Measurements from ENCODE around the gene SERAC1. TPM values are rescaled to one million over a fixed set of nuclear protein-coding genes. Genes with fewer than 3 reads are reported as not detected.
"Not testable (repeated sequence)": the region's sequence is repeated elsewhere in the genome, so short reads cannot be mapped to it uniquely, and the experiment has no call there.

SERAC1 gene
- total RNA-seq, 1 donor from 2014 or later = 9.4 TPM

DNA sequence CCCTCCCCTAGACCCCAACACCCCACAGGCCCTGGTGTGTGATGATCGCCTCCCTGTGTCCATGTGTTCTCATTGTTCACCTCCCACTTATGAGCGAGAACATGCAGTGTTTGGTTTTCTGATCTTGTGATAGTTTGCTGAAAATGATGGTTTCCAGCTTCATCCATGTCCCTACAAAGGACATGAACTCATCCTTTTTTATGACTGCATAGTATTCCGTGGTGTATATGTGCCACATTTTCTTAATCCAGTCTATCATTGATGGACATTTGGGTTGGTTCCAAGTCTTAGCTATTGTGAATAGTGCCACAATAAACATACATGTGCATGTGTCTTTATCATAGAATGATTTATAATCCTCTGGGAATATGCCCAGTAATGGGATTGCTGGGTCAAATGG is 9.7 kb upstream of the SERAC1 start:
- DNase-seq (ENCODE audit: low spot score); ATAC-seq; intact Hi-C loops (cut with DNase I): not testable (repeated sequence)

DNA sequence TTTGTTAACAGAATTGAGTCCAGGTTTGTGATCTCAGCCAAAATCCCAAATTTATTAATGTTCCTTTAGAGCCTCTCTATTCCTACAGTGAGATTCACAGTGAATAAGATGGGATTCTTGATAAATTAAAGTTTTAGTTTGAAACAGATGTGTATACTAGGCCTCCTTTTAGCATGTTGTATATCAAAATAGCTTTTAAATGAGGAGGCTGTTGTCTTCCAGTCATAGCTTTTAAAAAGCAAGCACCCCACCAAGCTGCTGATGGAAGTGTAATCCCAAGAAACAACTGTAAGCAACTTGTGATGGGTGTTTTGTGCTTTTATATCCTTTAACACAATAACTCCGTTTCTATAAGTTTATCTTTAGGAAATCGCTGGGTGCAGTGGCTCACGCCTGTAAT is 7.0 kb upstream of the SERAC1 start:
- intact Hi-C loops (cut with DNase I) = no loop called here
- DNase-seq (ENCODE audit: low spot score) = no peak
- ATAC-seq = no peak

DNA sequence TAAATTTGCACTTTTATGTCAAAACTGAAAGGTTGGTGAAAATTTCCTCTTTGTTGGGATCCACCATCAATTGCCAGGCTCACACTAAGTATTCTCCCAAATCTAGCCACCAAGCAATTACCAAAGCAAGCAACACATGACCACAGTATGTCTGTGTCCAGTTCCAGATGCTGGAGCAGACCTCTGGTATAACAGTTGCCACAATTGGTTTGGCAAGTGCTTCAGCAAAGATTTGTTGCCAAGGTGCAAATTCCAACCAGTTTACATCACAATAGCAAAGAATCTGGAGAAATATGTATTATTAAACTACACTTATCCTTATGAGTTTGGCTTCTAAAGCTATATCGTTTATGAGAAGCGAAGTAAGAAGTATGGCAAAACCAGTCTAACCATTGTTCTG is 6.5 kb upstream of the SERAC1 start:
- intact Hi-C loops (cut with DNase I) = no loop called here
- ATAC-seq (peak; percentile 68), DNase-seq (ENCODE audit: low spot score) (no peak)

DNA sequence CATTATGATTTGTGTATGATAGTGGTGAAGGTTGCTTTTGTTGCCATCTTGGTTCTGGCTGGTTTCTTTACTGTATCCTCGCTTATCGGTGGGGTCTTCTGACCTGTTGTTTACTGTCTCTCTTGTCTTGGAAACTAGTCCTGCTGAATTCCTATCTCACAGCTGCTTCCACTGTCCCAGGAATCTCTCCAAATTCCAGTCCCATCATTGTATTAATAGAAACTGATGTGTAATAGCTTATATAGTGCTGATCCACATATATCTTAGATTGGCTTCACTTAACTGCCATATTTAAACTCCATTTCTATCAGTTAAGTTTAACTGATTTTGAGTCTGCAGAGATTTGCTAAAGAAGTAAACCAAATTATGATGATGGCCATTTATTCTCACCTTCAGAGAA is 6.0 kb upstream of the SERAC1 start:
- DNase-seq (ENCODE audit: low spot score) (no peak), ATAC-seq (no peak)
- intact Hi-C loops (cut with DNase I) = no loop called here

DNA sequence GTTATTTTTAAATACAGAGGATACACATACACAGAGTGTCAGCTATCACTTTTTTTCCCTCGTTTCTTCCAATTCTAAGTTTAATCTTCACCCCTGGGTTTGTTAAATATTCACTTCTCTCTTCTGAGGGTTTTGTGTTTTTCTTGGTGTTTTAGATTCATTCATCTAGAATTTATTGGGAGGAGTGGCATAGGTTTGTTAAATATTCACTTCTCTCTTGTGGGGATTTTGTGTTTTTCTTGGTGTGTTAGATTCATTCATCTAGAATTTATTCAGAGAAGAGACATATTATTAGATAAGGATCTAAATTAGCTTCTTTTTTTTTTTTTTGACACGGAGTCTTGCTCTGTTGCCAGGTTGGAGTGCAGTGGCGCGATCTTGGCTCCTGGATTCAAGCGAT is 3.9 kb upstream of the SERAC1 start:
- ATAC-seq (no peak), DNase-seq (ENCODE audit: low spot score) (no peak)
- intact Hi-C loops (cut with DNase I) = no loop called here

DNA sequence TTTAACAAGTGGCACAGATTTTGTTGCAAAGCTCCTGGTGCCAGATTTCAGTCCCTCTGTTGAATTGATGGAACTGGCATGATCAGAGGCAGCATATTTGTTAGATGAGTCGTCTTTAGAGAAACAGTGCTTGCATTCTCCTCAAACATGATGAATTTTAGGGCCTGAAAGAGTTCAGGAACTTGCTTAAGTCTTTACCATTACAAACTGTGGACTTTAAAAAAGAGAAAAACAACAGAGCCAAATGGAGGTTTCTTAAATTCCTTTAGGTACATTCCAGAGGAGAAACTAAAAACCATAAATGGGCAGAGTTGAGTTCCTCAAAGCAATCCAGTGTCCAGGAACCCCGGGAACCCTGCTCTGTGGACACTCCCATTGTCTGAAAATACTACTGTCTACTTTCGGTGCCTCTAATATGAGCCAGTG is 2.6 kb upstream of the SERAC1 start:
- DNase-seq (ENCODE audit: low spot score) (no peak), ATAC-seq (no peak)
- intact Hi-C loops (cut with DNase I) = no loop called here

DNA sequence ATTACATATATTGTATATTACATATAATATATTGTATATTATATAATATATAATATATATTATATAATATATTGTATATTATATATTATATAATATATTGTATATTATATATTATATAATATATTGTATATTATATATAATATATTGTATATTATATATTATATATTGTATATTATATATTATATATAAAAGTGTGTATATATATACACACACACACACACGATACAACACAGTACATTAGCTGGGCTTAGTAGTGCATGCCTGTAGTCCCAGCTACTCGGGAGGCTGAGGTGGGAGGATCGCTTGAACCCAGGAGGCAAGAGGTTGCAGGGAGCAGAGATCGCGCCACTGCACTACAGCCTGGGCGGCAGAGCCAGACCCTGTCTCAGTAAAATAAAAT is 1.6 kb upstream of the SERAC1 start:
- DNase-seq (ENCODE audit: low spot score); ATAC-seq; intact Hi-C loops (cut with DNase I): not testable (repeated sequence)

DNA sequence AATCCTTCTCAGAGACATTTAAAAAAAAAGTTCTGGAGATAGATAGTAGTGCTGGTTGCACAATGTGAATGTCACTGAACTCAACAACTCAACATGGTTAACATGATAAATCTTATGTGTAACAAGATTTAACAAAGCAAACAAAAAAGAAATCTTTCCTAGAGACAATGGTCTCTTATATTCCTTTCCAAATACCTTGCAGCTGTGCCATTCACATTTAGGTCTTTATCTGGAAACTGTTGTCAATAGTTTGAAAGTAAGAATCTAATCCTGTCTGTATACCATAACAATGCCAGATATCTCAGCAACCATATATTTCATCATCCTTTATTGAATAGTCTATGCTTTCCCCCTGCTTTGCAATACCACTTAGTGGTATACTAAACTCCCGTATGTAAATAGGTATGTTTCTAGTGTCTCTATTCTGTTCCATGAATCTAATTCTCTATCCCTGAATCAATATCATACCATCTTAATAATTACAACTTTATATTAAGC is 2.1 kb downstream of the SERAC1 start:
- ATAC-seq = no peak
- no peak for DNase-seq (ENCODE audit: low spot score)
- intact Hi-C loops (cut with DNase I) = no loop called here

DNA sequence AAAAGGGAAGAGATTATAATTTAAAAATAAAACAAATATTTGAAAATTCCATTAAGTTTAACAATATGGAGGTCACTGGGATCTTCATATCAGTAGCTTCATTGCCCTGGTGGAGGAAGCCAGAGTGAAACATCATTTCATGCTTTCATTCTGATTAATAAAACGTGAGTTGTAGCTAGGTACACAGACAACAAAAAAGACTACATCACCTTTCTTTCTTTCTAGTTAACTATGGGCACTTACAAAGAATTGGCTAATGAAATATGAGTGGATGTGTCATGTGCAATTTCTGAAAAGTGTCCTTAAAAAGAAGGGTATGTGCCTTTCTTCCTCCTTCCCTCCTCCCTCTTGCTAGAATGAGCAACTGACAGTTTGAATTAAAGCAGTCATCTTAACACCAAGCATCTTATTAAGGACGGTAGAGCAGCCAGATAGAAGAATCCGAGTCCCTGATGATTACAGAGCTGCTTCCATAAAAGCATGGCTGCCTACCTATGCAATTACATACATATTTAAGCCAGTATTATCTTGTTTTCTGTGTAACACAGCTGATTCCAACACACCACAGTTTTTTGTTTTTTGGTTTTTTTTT is 3.4 kb downstream of the SERAC1 start:
- intact Hi-C loops (cut with DNase I) = no loop called here
- DNase-seq (ENCODE audit: low spot score) = no peak
- ATAC-seq = no peak

DNA sequence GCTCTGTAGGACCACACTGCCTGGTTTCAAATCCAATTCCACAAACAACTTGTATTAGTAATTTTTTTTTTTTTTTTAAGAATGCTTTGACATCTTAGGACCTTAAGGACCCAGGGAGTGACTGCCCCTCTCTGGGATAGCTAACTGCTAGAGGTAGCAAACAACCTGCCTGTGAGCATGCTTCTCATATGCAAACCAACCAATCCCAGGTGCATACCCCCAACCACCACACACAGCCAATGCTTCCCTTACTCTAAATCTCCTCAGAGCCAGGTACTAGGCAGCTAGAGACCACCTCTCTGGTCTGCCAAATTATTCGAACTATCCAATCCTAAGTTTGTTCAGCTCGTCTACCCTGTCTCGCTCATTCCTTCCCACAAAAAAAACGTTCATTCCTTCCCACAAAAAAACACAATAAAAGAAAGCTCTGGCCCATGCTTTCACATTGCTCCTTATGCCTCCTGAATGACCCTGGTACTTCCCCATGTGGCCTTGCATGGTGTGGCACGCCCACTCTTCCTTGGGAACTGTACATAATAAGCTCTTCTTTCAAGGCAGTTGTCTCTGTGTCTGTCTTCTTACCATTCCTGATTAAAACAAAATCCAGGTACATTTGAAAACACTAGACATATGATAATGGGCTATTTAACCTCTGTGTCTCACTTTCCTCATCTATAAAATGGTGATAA is 6.4 kb downstream of the SERAC1 start:
- DNase-seq (ENCODE audit: low spot score) = no peak
- intact Hi-C loops (cut with DNase I) = no loop called here
- ATAC-seq = no peak

DNA sequence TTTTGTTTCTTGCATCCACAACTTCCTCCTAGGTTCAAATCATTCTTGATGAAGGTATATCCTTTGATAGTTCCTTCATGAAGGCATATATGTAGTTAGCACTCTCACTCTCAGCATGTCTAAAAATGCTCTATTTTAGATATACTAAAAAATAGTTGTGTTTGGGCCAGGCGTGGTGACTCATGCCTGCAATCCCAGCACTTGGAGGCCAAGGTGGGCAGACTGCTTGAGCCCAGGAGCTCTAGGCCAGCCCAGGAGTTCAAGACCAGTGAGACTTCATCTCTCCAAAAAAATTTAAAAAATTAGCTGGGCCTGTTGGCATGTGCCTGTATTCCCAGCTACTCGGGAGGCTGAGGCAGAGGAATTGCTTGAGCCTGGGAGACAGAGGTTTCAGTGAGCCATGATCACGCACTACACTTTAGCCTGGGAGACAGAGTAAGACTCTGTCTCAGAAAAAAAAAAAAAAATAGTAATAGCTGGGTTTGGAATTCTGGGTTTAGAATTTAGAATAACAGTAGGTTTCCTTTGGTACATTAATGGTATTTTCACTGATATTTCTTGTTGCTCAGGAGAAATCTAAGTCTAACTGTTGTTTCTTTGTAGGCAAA is 7.0 kb downstream of the SERAC1 start:
- intact Hi-C loops (cut with DNase I) = no loop called here
- no peak for ATAC-seq

DNA sequence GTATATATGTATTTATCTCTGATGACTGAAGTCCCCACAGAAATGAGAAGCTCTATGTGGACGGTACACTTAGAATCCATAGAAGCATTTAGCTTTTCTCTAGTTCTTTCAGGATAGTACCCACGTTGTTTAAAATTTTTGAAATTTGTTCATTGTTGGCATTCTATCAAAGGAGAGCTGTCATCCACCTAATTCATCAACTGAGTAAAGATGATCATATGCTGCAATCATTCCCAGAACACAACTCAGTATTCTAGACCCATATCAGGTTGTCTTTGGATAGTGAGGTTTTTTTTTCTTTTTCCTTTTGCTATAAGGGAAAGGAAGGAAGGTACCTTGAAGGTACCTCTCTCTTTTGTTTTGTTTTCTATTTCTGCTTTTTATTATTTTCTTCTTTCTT is 9.3 kb downstream of the SERAC1 start:
- intact Hi-C loops (cut with DNase I) = no loop called here
- DNase-seq (ENCODE audit: low spot score) (no peak), ATAC-seq (no peak)

More for the DNA sequence above, 7.0 kb downstream of the SERAC1 start:
- DNase-seq (ENCODE audit: low spot score) = no peak

DNA sequence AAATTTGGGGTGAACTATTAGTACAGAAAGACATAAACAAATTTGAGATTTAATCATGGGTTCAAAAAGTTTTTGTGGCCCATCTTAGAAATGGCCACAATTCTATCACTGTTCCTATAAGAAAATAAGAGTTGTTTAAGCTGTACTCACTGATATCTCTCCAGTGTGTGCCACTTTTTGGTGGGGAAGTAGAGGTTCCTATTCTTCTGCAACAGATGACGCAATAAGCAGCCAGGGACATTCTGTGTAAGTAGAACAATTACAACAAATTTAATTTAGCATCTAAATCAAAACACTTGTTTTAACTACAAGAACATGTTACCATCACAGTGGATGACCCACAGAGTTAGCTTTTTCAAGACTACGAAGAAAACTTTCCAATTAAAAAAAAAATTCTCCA is 9.9 kb downstream of the SERAC1 start:
- no peak for ATAC-seq
- DNase-seq (ENCODE audit: low spot score) = no peak
- intact Hi-C loops (cut with DNase I) = no loop called here

DNA sequence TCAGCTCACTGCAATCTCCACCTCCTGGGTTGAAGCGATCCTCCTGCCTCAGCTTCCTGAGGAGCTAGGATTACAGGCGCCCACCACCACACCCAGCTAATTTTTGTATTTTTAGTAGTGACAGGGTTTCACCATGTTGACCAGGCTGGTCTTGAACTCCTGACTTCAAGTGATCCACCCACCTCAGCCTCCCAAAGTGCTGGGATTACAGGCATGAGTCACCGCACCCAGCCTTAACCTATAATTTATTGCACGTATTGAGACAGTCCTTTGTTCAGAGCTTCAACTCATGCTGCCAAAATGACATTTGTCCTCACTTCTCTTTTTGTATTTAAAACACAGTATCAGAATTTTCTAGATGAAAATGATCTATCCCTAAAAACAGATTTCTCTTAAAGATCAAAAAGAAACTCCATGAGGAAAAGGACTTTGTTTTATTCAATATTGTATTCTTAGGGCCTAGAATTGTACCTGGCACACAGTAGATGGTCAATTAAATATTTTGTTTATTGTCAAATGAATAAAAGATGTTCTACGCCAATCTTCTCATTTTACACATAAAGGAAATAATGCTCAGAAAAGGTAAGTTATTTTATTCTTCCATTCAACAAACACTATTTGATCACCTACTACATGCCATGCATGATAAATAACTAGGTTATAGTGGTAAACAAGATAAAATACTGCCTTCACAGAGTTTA is 10.8 kb downstream of the SERAC1 start:
- ATAC-seq (no peak), DNase-seq (ENCODE audit: low spot score) (no peak)
- intact Hi-C loops (cut with DNase I) = no loop called here

DNA sequence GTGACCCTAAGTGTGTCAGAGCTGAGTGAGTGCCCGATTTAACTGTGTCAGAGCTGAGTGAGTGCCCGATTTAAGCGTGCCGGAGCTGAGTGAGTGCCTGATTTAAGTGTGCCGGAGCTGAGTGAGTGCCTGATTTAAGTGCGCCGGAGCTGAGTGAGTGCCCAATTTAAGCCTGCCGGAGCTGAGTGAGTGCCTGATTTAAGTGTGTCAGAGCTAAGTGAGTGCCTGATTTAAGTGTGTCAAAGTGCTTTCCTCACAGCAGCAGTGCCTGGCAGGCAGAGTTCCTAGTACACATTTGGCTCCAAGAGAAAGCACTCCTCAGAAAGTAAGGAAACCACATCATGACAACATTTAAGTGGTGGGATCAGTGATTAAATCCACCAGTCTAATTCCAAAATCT is 13.2 kb downstream of the SERAC1 start:
- no peak for ATAC-seq
- no peak for DNase-seq (ENCODE audit: low spot score)
- intact Hi-C loops (cut with DNase I) = no loop called here

DNA sequence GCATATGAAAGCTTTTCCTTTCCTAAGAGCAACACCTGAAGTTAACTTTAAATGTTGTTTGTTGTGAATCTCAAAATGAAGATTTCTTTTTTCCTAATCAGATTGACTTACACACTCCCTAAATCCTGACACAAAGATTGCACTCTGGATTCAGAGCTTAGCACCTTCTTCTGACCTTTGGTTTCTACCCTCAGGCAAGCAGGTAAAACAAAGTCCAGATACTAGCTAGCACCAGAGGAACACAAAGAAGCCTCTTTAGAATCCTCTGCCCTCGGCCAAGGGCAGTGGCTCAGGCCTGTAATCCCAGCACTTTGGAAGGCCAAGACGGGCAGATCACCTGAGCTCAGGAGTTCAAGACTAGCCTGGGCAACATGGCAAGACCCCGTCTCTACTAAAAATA is 14.5 kb downstream of the SERAC1 start:
- no peak for ATAC-seq
- intact Hi-C loops (cut with DNase I) = no loop called here
- no peak for DNase-seq (ENCODE audit: low spot score)

DNA sequence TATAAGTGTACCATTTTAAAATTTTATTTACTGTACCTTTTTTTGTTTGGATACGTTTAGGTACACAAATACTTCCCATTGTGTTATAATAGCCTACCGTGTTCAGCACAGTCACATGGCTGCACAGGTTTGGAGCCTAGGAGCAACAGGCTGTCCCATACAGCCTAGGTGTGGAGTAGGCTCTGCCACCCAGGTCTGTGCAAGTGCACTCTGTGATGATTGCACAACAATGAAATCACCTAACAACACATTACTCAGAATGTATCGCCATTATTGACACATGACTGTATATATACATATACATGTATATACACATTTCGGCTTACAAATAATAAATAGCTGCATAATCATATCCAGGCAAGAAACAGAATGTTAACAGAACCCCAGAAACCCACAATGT is 15.4 kb downstream of the SERAC1 start:
- DNase-seq (ENCODE audit: low spot score) = no peak
- ATAC-seq = no peak
- intact Hi-C loops (cut with DNase I) = no loop called here

DNA sequence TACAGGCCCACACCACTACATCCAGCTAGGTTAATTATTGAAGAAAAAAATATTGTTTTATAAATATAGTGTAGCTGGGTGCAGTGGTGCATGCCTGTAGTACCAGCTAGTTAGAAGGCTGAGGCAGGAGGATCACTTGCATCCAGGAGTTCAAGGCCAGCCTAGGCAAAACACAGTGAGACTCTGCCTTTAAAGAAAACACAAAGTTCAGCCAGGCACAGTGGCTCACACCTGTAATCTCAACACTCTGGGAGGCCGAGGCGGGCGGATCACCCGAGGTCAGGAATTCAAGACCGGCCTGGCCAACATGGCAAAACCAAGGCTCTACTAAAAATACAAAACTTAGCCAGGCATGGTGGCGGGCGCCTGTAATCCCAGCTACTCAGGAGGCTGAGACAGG is 16.0 kb downstream of the SERAC1 start:
- intact Hi-C loops (cut with DNase I); DNase-seq (ENCODE audit: low spot score); ATAC-seq: not testable (repeated sequence)

DNA sequence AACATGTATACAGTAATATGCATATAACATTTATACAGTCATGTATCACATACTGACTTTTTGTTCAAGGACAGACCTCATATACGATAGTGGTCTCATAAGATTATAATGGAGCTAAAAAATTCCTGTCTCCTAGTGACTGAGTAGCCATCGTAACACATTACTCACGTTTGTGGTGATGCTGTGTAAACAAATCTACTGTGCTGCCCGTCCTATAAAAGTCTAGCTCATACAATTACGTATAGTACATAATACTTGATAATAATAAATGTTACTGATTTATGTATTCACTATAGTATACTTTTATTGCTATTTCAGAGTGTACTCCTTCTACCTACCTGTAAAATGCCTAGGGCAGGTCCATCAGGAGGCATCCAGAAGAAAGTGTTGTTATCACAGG is 17.4 kb downstream of the SERAC1 start:
- intact Hi-C loops (cut with DNase I) = no loop called here
- DNase-seq (ENCODE audit: low spot score) (no peak), ATAC-seq (no peak)

DNA sequence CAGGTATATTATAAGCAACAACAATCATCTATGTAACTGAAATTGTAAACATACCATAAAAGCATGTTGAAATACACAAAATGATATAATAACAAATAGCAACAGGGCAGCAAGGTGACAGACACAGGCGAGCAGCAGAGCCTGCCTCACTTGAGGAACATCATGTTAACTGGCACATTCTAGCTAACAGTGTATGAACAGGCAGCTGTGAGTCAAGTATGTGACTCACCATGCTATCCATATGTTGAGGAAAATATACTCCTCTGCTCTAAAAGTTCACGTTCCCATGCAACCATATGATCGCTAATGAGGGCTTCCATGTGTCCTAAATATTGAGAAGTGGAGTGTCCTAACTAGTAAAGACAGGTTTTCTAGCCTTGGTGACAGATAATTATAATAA is 18.4 kb downstream of the SERAC1 start:
- no peak for DNase-seq (ENCODE audit: low spot score)
- ATAC-seq = no peak
- intact Hi-C loops (cut with DNase I) = no loop called here

Measured in sciatic nerve (tissue), 2 donors.